ENCODE results near the gene NRG3. TPM values are rescaled to one million over a fixed set of nuclear protein-coding genes. Genes with fewer than 3 reads are reported as not detected.

Gene NRG3
- total and polyA plus RNA-seq, 12 donors = 0.46 to 3.8 (median 1.3) TPM

DNA sequence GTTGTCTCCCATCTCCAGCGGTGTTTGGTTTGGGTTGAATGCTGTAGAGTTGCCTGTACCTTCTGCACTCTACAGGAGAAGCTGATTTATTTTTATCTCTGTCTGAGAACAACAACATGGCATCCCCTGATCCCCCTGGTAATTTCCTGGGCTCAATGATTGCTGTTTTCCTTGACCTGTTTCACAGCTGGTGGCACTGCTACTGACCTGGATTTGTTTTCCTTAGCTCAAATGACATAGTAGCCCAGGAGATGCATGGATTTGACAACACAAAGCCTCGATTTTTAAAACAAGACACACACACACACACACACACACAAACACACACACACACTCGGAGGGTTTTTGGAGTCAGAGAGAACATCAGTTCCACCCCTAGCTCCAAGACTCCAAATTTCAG is 301.6 kb downstream of the NRG3 start:
- TF ChIP-seq POLR2A (IDR thresholded peaks at IDR 0.05) = no peak
- TF ChIP-seq, protein P1, sequence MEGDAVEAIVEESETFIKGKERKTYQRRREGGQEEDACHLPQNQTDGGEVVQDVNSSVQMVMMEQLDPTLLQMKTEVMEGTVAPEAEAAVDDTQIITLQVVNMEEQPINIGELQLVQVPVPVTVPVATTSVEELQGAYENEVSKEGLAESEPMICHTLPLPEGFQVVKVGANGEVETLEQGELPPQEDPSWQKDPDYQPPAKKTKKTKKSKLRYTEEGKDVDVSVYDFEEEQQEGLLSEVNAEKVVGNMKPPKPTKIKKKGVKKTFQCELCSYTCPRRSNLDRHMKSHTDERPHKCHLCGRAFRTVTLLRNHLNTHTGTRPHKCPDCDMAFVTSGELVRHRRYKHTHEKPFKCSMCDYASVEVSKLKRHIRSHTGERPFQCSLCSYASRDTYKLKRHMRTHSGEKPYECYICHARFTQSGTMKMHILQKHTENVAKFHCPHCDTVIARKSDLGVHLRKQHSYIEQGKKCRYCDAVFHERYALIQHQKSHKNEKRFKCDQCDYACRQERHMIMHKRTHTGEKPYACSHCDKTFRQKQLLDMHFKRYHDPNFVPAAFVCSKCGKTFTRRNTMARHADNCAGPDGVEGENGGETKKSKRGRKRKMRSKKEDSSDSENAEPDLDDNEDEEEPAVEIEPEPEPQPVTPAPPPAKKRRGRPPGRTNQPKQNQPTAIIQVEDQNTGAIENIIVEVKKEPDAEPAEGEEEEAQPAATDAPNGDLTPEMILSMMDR (IDR thresholded peaks at IDR 0.05) = no peak
- Histone ChIP-seq H3K27ac (no peak overlapping the region), H3K36me3 (replicated peaks in 1 of 2) (no peaks in the 10 kb centered on the region), H3K4me3 (no peak overlapping the region), H3K4me1 (replicated peaks in 1 of 2) (no peaks in the 10 kb centered on the region), H3K27me3 (no peaks in the 10 kb centered on the region), H3K9me3 (replicated peaks in 1 of 3) (no peaks in the 10 kb centered on the region)
- intact Hi-C loops (cut with DNase I) = no loop called here
- DNase-seq = no peak
- WGBS, 4 donors = 36 to 48% (median 45%) methylated on average over 3 of the region's 3 CpGs

DNA sequence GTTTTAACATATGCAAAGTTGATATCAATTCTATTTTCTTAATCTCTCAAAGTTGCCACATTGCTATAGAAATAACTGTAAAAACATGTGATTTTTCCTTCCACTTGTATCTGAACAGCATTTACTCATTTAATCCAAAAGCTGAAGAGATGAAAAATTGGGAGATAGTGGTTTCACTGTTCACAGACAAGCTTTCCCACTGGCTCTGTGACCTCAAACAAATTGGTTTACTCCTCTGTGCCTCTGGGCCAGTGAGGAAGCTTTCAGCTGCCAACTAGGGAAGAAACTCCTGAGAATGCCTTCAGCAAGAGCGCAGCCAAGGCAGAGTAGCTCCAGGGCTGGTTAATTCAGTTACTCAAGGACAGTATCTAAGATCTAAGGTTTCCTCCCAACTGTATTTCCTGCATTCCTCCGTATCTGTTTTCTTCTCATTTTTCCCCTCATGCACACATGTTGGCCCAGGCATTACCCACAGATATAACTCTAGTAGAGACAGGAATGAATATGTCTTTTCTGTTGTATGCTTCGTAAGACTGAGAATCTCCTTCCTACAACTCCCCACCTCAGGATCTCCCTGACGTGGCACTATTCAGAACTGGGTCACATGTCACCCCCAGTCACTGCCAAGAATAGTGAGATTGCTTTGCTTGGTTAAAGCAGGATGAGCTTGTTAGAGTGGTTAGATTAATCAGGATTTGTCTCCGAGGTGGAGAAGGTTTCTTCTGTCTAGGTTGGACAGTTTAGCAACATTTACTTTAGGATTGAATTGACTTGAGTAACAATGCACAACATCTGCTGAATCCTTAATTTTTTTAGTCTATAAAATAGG is 315.7 kb downstream of the NRG3 start:
- no peaks in the 10 kb centered on the region for H3K4me1 ChIP-seq (replicated peaks in 1 of 2)
- H3K4me3 ChIP-seq = no peak overlapping the region
- H3K27me3 ChIP-seq = no peaks in the 10 kb centered on the region
- DNase-seq = no peak
- no peaks in the 10 kb centered on the region for H3K36me3 ChIP-seq (replicated peaks in 1 of 2)
- intact Hi-C loops (cut with DNase I) = no loop called here
- no peak overlapping the region for H3K27ac ChIP-seq
- TF ChIP-seq, protein P1 (IDR thresholded peaks at IDR 0.05) = no peak
- no peak for TF ChIP-seq POLR2A (IDR thresholded peaks at IDR 0.05)
- 50 to 68% (median 58%) methylated on average over 5 of the region's 5 CpGs for WGBS, 4 donors
- no peaks in the 10 kb centered on the region for H3K9me3 ChIP-seq (replicated peaks in 1 of 3)

DNA sequence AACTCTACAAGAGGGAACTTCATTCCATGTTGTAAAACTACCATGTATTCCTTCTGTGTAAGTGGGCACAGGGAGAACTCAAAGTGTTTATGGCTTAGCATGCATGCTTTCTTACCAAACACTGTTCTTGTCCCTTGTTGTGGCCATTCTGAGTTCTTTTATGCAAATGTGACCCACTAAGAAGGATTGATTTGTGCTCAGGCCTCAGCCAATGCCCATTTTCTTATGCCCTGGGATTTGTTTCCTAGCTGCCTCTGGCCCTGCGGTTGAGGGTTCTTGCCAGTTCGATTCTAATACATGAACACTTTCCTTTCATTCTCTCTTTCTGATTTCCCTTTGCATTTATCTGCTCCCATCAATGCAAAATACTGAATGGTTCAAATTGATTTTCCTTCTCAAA is 316.7 kb downstream of the NRG3 start:
- no peak for DNase-seq
- no peaks in the 10 kb centered on the region for H3K36me3 ChIP-seq (replicated peaks in 1 of 2)
- intact Hi-C loops (cut with DNase I) = no loop called here
- no peak overlapping the region for H3K4me3 ChIP-seq
- H3K27ac ChIP-seq = no peak overlapping the region
- no peak for TF ChIP-seq POLR2A (IDR thresholded peaks at IDR 0.05)
- TF ChIP-seq, protein P1 (IDR thresholded peaks at IDR 0.05) = no peak
- 71 to 91% (median 81%) methylated on average over 2 of the region's 2 CpGs for WGBS, 4 donors
- no peaks in the 10 kb centered on the region for H3K4me1 ChIP-seq (replicated peaks in 1 of 2)
- H3K9me3 ChIP-seq (replicated peaks in 1 of 3) = no peaks in the 10 kb centered on the region
- no peaks in the 10 kb centered on the region for H3K27me3 ChIP-seq

DNA sequence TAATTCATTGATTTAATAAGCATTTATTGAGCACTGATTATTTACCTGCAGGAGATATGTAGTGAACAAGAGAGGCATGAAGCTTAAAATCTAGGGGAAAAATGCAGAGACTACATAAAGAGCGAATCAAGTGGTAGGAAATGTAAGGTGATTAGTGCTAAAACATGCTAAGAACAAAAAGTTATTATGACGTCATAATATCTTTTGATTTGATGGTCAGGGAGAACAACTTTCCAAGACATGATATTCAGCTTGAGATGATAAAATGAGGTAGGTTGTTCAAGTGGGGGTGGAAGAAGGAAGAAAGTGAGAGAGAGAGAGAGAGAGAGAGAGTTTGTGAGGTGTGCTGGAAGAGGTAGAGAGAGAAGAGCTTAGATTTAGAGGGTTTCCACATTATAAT is 317.7 kb downstream of the NRG3 start:
- intact Hi-C loops (cut with DNase I) = no loop called here
- Histone ChIP-seq H3K9me3 (replicated peaks in 1 of 3) (no peaks in the 10 kb centered on the region), H3K36me3 (replicated peaks in 1 of 2) (no peaks in the 10 kb centered on the region), H3K4me1 (replicated peaks in 1 of 2) (no peaks in the 10 kb centered on the region), H3K4me3 (no peak overlapping the region), H3K27me3 (no peaks in the 10 kb centered on the region), H3K27ac (no peak overlapping the region)
- no peak for DNase-seq
- TF ChIP-seq, protein P1 (IDR thresholded peaks at IDR 0.05) = no peak
- no peak for TF ChIP-seq POLR2A (IDR thresholded peaks at IDR 0.05)
- 67 to 78% (median 73%) methylated on average over 2 of the region's 2 CpGs for WGBS, 4 donors
